Parathyroid adenoma (tissue), 2 donors: ENCODE results near the gene PKP4.

Source experiments
- H2AFZ ChIP-seq: fragments of 300-600 bp; sonication (generic); one replicate; pipeline ENCODE4 v1.7.0; 2017; ENCODE audit warnings: antibody characterized with exemption, mild to moderate bottlenecking
- H3K27ac ChIP-seq: fragments of 300-600 bp; sonication (generic); one replicate; pipeline ENCODE4 v1.7.0; 2017
- H3K27me3 ChIP-seq: fragments of 300-600 bp; sonication (generic); one replicate; pipeline ENCODE4 v1.7.0; 2017; ENCODE audit warnings: low read length; ENCODE audit not compliant: control insufficient read depth, insufficient read depth
- H3K36me3 ChIP-seq: fragments of 300-600 bp; sonication (generic); one replicate; pipeline ENCODE4 v1.7.0; 2017; ENCODE audit warnings: low read length; ENCODE audit not compliant: control insufficient read depth, insufficient read depth
- H3K4me1 ChIP-seq: fragments of 300-600 bp; sonication (generic); one replicate; pipeline ENCODE4 v1.7.0; 2017; ENCODE audit warnings: control low read depth
- H3K4me2 ChIP-seq: fragments of 300-600 bp; sonication (generic); one replicate; pipeline ENCODE4 v1.7.0; 2017; ENCODE audit warnings: low read length
- H3K4me3 ChIP-seq: fragments of 300-600 bp; sonication (generic); one replicate; pipeline ENCODE4 v1.7.0; 2017; ENCODE audit warnings: low read depth, low read length
- H3K79me2 ChIP-seq: fragments of 300-600 bp; sonication (generic); one replicate; pipeline ENCODE4 v1.7.0; 2017; ENCODE audit warnings: control low read depth
- H3K9ac ChIP-seq: fragments of 300-600 bp; sonication (generic); one replicate; pipeline ENCODE4 v1.7.0; 2017; ENCODE audit warnings: mild to moderate bottlenecking
- H3K9me3 ChIP-seq: fragments of 300-600 bp; sonication (generic); one replicate; pipeline ENCODE4 v1.7.0; 2017; ENCODE audit warnings: low read length; ENCODE audit not compliant: control insufficient read depth
- CTCF ChIP-seq: fragments of 300-600 bp; sonication (generic); IDR thresholded peaks from one replicate; pipeline ENCODE4 v1.7.0; 2017; ENCODE audit warnings: antibody characterized with exemption, mild to moderate bottlenecking
- donor health status: primary hyperparathyroidism.

PKP4 gene

GRCh38 chr2:158676696-158677095 is 219.9 kb downstream of the PKP4 start:
- Histone ChIP-seq H3K27me3 (no peaks in the 10 kb centered on the region), H3K4me3 (no peak overlapping the region), H3K4me1 (no peaks in the 10 kb centered on the region), H2AFZ (no peak overlapping the region), H3K36me3 (no peaks in the 10 kb centered on the region), H3K79me2 (no peaks in the 10 kb centered on the region), H3K9ac (no peak overlapping the region), H3K27ac (no peak overlapping the region), H3K4me2 (no peak overlapping the region), H3K9me3 (no peaks in the 10 kb centered on the region)
- TF ChIP-seq CTCF = no peak

- Histone ChIP-seq H3K9ac (no peak overlapping the region), H3K4me2 (no peak overlapping the region), H3K79me2 (no peaks in the 10 kb centered on the region), H3K36me3 (no peaks in the 10 kb centered on the region), H3K9me3 (no peaks in the 10 kb centered on the region), H3K4me1 (no peaks in the 10 kb centered on the region), H3K27ac (no peak overlapping the region), H3K4me3 (no peak overlapping the region), H2AFZ (no peak overlapping the region), H3K27me3 (no peaks in the 10 kb centered on the region)
- no peak for TF ChIP-seq CTCF
Measured at GRCh38 chr2:158677542-158677941, 220.8 kb downstream of the PKP4 start.

GRCh38 chr2:158681816-158682215 is 225.1 kb downstream of the PKP4 start:
- H3K36me3 ChIP-seq = no peaks in the 10 kb centered on the region
- H3K79me2 ChIP-seq = no peaks in the 10 kb centered on the region
- no peak overlapping the region for H3K4me3 ChIP-seq
- H3K9me3 ChIP-seq = no peaks in the 10 kb centered on the region
- H3K4me2 ChIP-seq = no peak overlapping the region
- no peak for TF ChIP-seq CTCF
- no peaks in the 10 kb centered on the region for H3K27me3 ChIP-seq
- H3K9ac ChIP-seq = no peak overlapping the region
- H3K4me1 ChIP-seq = no peaks in the 10 kb centered on the region
- H2AFZ ChIP-seq = no peak overlapping the region
- no peak overlapping the region for H3K27ac ChIP-seq

GRCh38 chr2:158685646-158686045 is 228.9 kb downstream of the PKP4 start:
- Histone ChIP-seq H3K27ac (no peak overlapping the region), H2AFZ (no peak overlapping the region), H3K4me1 (no peaks in the 10 kb centered on the region), H3K4me2 (no peak overlapping the region), H3K4me3 (no peak overlapping the region), H3K9me3 (no peaks in the 10 kb centered on the region), H3K9ac (no peak overlapping the region), H3K36me3 (no peaks in the 10 kb centered on the region), H3K27me3 (no peaks in the 10 kb centered on the region), H3K79me2 (no peaks in the 10 kb centered on the region)
- TF ChIP-seq CTCF = no peak

- Histone ChIP-seq H3K79me2 (no peaks in the 10 kb centered on the region), H2AFZ (no peak overlapping the region), H3K9ac (no peak overlapping the region), H3K36me3 (no peaks in the 10 kb centered on the region), H3K27me3 (no peaks in the 10 kb centered on the region), H3K4me3 (no peak overlapping the region), H3K9me3 (no peaks in the 10 kb centered on the region), H3K4me1 (no peaks in the 10 kb centered on the region), H3K4me2 (no peak overlapping the region), H3K27ac (no peak overlapping the region)
- TF ChIP-seq CTCF = no peak
Measured at GRCh38 chr2:158686210-158686691, 229.5 kb downstream of the PKP4 start.
